H9 (cell line): ENCODE data around the gene CCR2. TPM values are rescaled to one million over a fixed set of nuclear protein-coding genes. Genes with fewer than 3 reads are reported as not detected.

Source experiments
- DNase-seq: peaks from one replicate; pipeline ENCODE4 v3.0.0-alpha.2; 2017
- H2AFZ ChIP-seq: one replicate; pipeline ENCODE4 v1.6.1; 2013; ENCODE audit warnings: mild to moderate bottlenecking, low read length, control low read depth, moderate library complexity
- H2AK5ac ChIP-seq: 2 replicates; pipeline ENCODE4 v1.6.1; 2013; ENCODE audit warnings: low read length, control low read depth, mixed read lengths; ENCODE audit not compliant: insufficient read length
- H2BK120ac ChIP-seq: one replicate; pipeline ENCODE4 v1.6.1; 2013; ENCODE audit warnings: low read depth, mild to moderate bottlenecking, low read length, control low read depth, inconsistent platforms; ENCODE audit not compliant: poor library complexity, severe bottlenecking
- H2BK12ac ChIP-seq: 2 replicates; pipeline ENCODE4 v1.6.1; 2013; ENCODE audit warnings: low read length, control low read depth, mixed read lengths, low read depth; ENCODE audit not compliant: insufficient read length
- H2BK15ac ChIP-seq: 2 replicates; pipeline ENCODE4 v1.6.1; 2013; ENCODE audit warnings: low read depth, low read length, control low read depth
- H2BK20ac ChIP-seq: one replicate; pipeline ENCODE4 v1.6.1; 2013; ENCODE audit warnings: low read depth, mild to moderate bottlenecking, low read length, control low read depth, inconsistent platforms; ENCODE audit not compliant: poor library complexity, severe bottlenecking
- H2BK5ac ChIP-seq: 2 replicates; pipeline ENCODE4 v1.6.1; 2013; ENCODE audit warnings: low read length, control low read depth, mixed read lengths; ENCODE audit not compliant: insufficient read length
- H3K14ac ChIP-seq: 2 replicates; pipeline ENCODE4 v1.6.1; 2013; ENCODE audit warnings: low read length, control low read depth; ENCODE audit not compliant: insufficient read depth
- H3K18ac ChIP-seq: 2 replicates; pipeline ENCODE4 v1.6.1; 2013; ENCODE audit warnings: low read depth, mild to moderate bottlenecking, mixed read lengths, low read length, control low read depth; ENCODE audit not compliant: insufficient read length
- H3K23ac ChIP-seq: 2 replicates; pipeline ENCODE4 v1.6.1; 2013; ENCODE audit warnings: low read length, control low read depth, mixed read lengths, low read depth; ENCODE audit not compliant: insufficient read length
- H3K23me2 ChIP-seq: 2 replicates; pipeline ENCODE4 v1.6.1; 2013; ENCODE audit warnings: low read depth, mild to moderate bottlenecking, mixed read lengths, low read length, control low read depth; ENCODE audit not compliant: insufficient read length, poor library complexity, severe bottlenecking
- H3K27ac ChIP-seq: 2 replicates; pipeline ENCODE4 v1.5.1; 2013; ENCODE audit warnings: low read length, control low read depth, mixed read lengths, low read depth; ENCODE audit not compliant: insufficient read length
- H3K27me3 ChIP-seq: 2 replicates; pipeline ENCODE4 v1.6.1; 2013; ENCODE audit warnings: low read length, control low read depth, inconsistent platforms; ENCODE audit not compliant: insufficient read depth
- H3K4ac ChIP-seq: 2 replicates; pipeline ENCODE4 v1.6.1; 2013; ENCODE audit warnings: low read depth, mild to moderate bottlenecking, control low read depth, inconsistent platforms, low read length, moderate library complexity
- H3K4me1 ChIP-seq: 2 replicates; pipeline ENCODE4 v1.6.1; 2013; ENCODE audit warnings: low read length, control low read depth, inconsistent platforms; ENCODE audit not compliant: insufficient read depth
- H3K4me2 ChIP-seq: 2 replicates; pipeline ENCODE4 v1.6.1; 2013; ENCODE audit warnings: low read length, control low read depth, mixed read lengths; ENCODE audit not compliant: insufficient read length, insufficient read depth
- H3K56ac ChIP-seq: 2 replicates; pipeline ENCODE4 v1.6.1; 2013; ENCODE audit warnings: low read depth, mild to moderate bottlenecking, mixed read lengths, low read length, control low read depth; ENCODE audit not compliant: insufficient read length
- H3K79me1 ChIP-seq: 2 replicates; pipeline ENCODE4 v1.6.1; 2013; ENCODE audit warnings: low read depth, mild to moderate bottlenecking, moderate library complexity, low read length, control low read depth, inconsistent platforms; ENCODE audit not compliant: insufficient read depth, poor library complexity, severe bottlenecking
- H3K79me2 ChIP-seq: 2 replicates; pipeline ENCODE4 v1.6.1; 2013; ENCODE audit warnings: low read length, control low read depth, inconsistent platforms; ENCODE audit not compliant: insufficient read depth
- H3K9ac ChIP-seq: 2 replicates; pipeline ENCODE4 v1.6.1; 2013; ENCODE audit warnings: low read length, control low read depth, mixed read lengths; ENCODE audit not compliant: insufficient read length; ENCODE audit errors: extremely low read depth
- H3K9me3 ChIP-seq: one replicate; pipeline ENCODE4 v1.6.1; 2013; ENCODE audit warnings: low read depth, low read length, inconsistent platforms; ENCODE audit not compliant: control insufficient read depth
- H3T11ph ChIP-seq: one replicate; pipeline ENCODE4 v1.6.1; 2013; ENCODE audit warnings: mild to moderate bottlenecking, low read length, control low read depth, inconsistent platforms
- H4K20me1 ChIP-seq: one replicate; pipeline ENCODE4 v1.6.1; 2013; ENCODE audit not compliant: control insufficient read depth, insufficient read length, insufficient read depth
- H4K5ac ChIP-seq: 2 replicates; pipeline ENCODE4 v1.6.1; 2013; ENCODE audit warnings: low read depth, mild to moderate bottlenecking, mixed read lengths, low read length, control low read depth; ENCODE audit not compliant: insufficient read length
- H4K8ac ChIP-seq: replicated peaks from 2 replicates; pipeline ENCODE4 v1.6.1; 2013; ENCODE audit warnings: low read length, control low read depth, mixed read lengths, low read depth; ENCODE audit not compliant: insufficient read length
- H4K91ac ChIP-seq: 2 replicates; pipeline ENCODE4 v1.6.1; 2013; ENCODE audit warnings: low read depth, mild to moderate bottlenecking, moderate library complexity, mixed read lengths, low read length, control low read depth; ENCODE audit not compliant: insufficient read length
- H3K27ac Mint-ChIP-seq, 3 experiments: 2 replicates in 2 of 3; 3 replicates in 1 of 3; pipeline ENCODE4 v1.8.0; 2020 to 2021; ENCODE audit warnings: mixed read lengths in 3 of 3, mild to moderate bottlenecking in 1 of 3, moderate library complexity in 1 of 3
- H3K27me3 Mint-ChIP-seq: 2 replicates; pipeline ENCODE4 v1.8.0; 2021; ENCODE audit warnings: low read depth, mild to moderate bottlenecking, moderate library complexity, mixed read lengths
- H3K36me3 Mint-ChIP-seq, 3 experiments: 2 replicates in 2 of 3; 3 replicates in 1 of 3; pipeline ENCODE4 v1.8.0; 2020 to 2021; ENCODE audit warnings: low read depth in 3 of 3, mixed read lengths in 3 of 3; ENCODE audit not compliant: insufficient read depth in 1 of 3
- H3K4me1 Mint-ChIP-seq, 2 experiments: 2 replicates each; pipeline ENCODE4 v1.8.0; 2020; ENCODE audit warnings: mixed read lengths in 2 of 2
- H3K4me3 Mint-ChIP-seq, 2 experiments: 2 replicates in 1 of 2; 3 replicates in 1 of 2; pipeline ENCODE4 v1.8.0; 2020 to 2021; ENCODE audit warnings: mild to moderate bottlenecking in 2 of 2, mixed read lengths in 2 of 2, moderate library complexity in 1 of 2
- H3K9me3 Mint-ChIP-seq, 2 experiments: 2 replicates in 1 of 2; 3 replicates in 1 of 2; pipeline ENCODE4 v1.8.0; 2020; ENCODE audit warnings: mild to moderate bottlenecking in 2 of 2, mixed read lengths in 2 of 2, moderate library complexity in 1 of 2
- WGBS: extraction: QIAGEN DNeasy Blood & Tissue Kit; methylation state at CpG from one replicate; pipeline ENCODE4 v1.1.7; 2013; ENCODE audit warnings: missing lambda C conversion rate, low lambda C conversion rate, mixed read lengths; ENCODE audit not compliant: insufficient read length; ENCODE audit errors: extremely low coverage; 5-methylcytosine and 5-hydroxymethylcytosine counted together
- total RNA-seq: library from RNA; stranded (reverse); gene quantifications from 2 replicates; pipeline ENCODE4 v1.2.1, GENCODE V29; 2021
- TF ChIP-seq, protein P1 (sequence below): fragments of 200-600 bp; sonication (generic); conservative IDR thresholded peaks from 3 replicates; pipeline ENCODE4 v1.8.0; 2021; ENCODE audit warnings: antibody characterized with exemption, mild to moderate bottlenecking

Gene CCR2
- total RNA-seq, 1 experiment from 2014 or later = not detected

DNA sequence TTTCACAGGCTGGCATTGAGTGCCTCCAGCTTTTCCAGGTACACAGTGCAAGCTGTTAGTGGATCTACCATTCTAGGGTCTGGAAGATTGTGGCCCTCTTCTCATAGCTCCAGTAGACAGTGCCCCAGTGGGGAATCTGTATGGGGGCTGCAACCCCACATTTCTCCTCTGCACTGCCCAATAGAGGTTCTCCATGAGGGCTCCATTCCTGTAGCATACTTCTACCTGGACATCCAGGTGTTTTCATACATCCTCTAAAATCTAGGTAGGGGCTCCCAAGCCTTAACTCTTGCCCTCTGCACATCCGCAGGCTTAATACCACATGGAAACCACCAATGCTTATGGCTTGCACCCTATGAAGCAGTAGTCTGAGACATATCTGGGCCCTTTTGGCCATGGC is 15.1 kb upstream of the CCR2 start:
- no peak overlapping the region for H3T11ph ChIP-seq
- no peak overlapping the region for H2BK15ac ChIP-seq
- no peaks in the 10 kb centered on the region for H3K27me3 ChIP-seq
- H3K79me2 ChIP-seq = no peaks in the 10 kb centered on the region
- no peak overlapping the region for H2BK120ac ChIP-seq
- H3K18ac ChIP-seq = no peak overlapping the region
- peaks cover 11% of the 10 kb centered on the region for H3K9me3 ChIP-seq
- no peaks in the 10 kb centered on the region for H3K79me1 ChIP-seq
- H4K91ac ChIP-seq = no peak overlapping the region
- H3K4ac ChIP-seq = no peak overlapping the region
- no peaks in the 10 kb centered on the region for H4K20me1 ChIP-seq
- H3K4me1 ChIP-seq = no peaks in the 10 kb centered on the region
- H4K8ac ChIP-seq = no peak overlapping the region
- no peak overlapping the region for H3K56ac ChIP-seq
- no peak overlapping the region for H3K23ac ChIP-seq
- no peak overlapping the region for H4K5ac ChIP-seq
- H3K27ac ChIP-seq = no peak overlapping the region
- H3K23me2 ChIP-seq = no peaks in the 10 kb centered on the region
- H2AFZ ChIP-seq = no peak overlapping the region
- Mint-ChIP-seq H3K9me3 (peaks cover 27 to 38% of the 10 kb centered on the region in 2 experiments), H3K36me3 (peaks cover 6 to 14% (median 9%) of the 10 kb centered on the region in 3 experiments; a peak in 6 of 7 replicates), H3K27ac (no peak overlapping the region), H3K4me3 (no peak overlapping the region), H3K4me1 (no peaks in the 10 kb centered on the region), H3K27me3 (0 out of 2 replicates have a peak, but pooled peaks cover 3% of the 10 kb centered on the region)
- H3K4me2 ChIP-seq = no peak overlapping the region
- H2BK12ac ChIP-seq = no peak overlapping the region
- DNase-seq = no peak
- no peak overlapping the region for H3K14ac ChIP-seq
- WGBS = no CpG with 5 or more reads among the region's 1 CpG
- no peak overlapping the region for H3K9ac ChIP-seq
- no peak overlapping the region for H2AK5ac ChIP-seq
- H2BK20ac ChIP-seq = no peak overlapping the region
- TF ChIP-seq, protein P1, sequence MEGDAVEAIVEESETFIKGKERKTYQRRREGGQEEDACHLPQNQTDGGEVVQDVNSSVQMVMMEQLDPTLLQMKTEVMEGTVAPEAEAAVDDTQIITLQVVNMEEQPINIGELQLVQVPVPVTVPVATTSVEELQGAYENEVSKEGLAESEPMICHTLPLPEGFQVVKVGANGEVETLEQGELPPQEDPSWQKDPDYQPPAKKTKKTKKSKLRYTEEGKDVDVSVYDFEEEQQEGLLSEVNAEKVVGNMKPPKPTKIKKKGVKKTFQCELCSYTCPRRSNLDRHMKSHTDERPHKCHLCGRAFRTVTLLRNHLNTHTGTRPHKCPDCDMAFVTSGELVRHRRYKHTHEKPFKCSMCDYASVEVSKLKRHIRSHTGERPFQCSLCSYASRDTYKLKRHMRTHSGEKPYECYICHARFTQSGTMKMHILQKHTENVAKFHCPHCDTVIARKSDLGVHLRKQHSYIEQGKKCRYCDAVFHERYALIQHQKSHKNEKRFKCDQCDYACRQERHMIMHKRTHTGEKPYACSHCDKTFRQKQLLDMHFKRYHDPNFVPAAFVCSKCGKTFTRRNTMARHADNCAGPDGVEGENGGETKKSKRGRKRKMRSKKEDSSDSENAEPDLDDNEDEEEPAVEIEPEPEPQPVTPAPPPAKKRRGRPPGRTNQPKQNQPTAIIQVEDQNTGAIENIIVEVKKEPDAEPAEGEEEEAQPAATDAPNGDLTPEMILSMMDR = no peak
- no peak overlapping the region for H2BK5ac ChIP-seq
